IMR-90 (cell line): ENCODE results near the gene EEF1B2.
A peak's percentile ranks its signal among the peaks of the same experiment; 100 is the strongest.

Source experiments
- BHLHE40 ChIP-seq: fragments of 150-350 bp; IDR thresholded peaks from 2 replicates; pipeline ENCODE4 v1.6.1; 2016; ENCODE audit warnings: mild to moderate bottlenecking, low read depth, low read length
- CEBPB ChIP-seq: IDR thresholded peaks from 2 replicates; pipeline ENCODE4 v1.6.1; 2012; ENCODE audit warnings: low read depth, low read length, improper control_type of control experiment
- CTCF ChIP-seq: conservative IDR thresholded peaks from 2 replicates; pipeline ENCODE4 v1.5.1; 2012; ENCODE audit warnings: mild to moderate bottlenecking, low read depth, low read length, improper control_type of control experiment
- ELK1 ChIP-seq: fragments of 150-350 bp; IDR thresholded peaks from 2 replicates; pipeline ENCODE4 v1.6.1; 2016; ENCODE audit warnings: low read depth, mild to moderate bottlenecking, low read length, moderate library complexity, borderline replicate concordance
- MAFK ChIP-seq: IDR thresholded peaks from 2 replicates; pipeline ENCODE4 v1.6.1; 2012; ENCODE audit warnings: low read depth, low read length, improper control_type of control experiment
- MAZ ChIP-seq: IDR thresholded peaks from 2 replicates; pipeline ENCODE4 v1.6.1; 2012; ENCODE audit warnings: low read depth, mild to moderate bottlenecking, low read length, improper control_type of control experiment, moderate library complexity, borderline replicate concordance
- NFE2L2 ChIP-seq: fragments of 150-350 bp; IDR thresholded peaks from 2 replicates; pipeline ENCODE4 v1.6.1; 2016; ENCODE audit warnings: low read depth, mild to moderate bottlenecking, low read length
- POLR2A ChIP-seq: IDR thresholded peaks from 2 replicates; pipeline ENCODE4 v1.6.1; 2012; ENCODE audit warnings: mild to moderate bottlenecking, low read depth, low read length
- RCOR1 ChIP-seq: IDR thresholded peaks from 2 replicates; pipeline ENCODE4 v1.6.1; 2012; ENCODE audit warnings: mild to moderate bottlenecking, low read length, improper control_type of control experiment; ENCODE audit not compliant: insufficient replicate concordance
- RFX5 ChIP-seq: IDR thresholded peaks from 2 replicates; pipeline ENCODE4 v1.8.0; 2012; ENCODE audit warnings: low read depth, mild to moderate bottlenecking, low read length, moderate library complexity
- SMC3 ChIP-seq: fragments of 150-350 bp; IDR thresholded peaks from 2 replicates; pipeline ENCODE4 v1.6.1; 2016; ENCODE audit warnings: low read depth, mild to moderate bottlenecking, antibody characterized with exemption, low read length, moderate library complexity
- USF2 ChIP-seq: fragments of 150-350 bp; IDR thresholded peaks from 2 replicates; pipeline ENCODE4 v1.6.1; 2017; ENCODE audit warnings: mild to moderate bottlenecking, antibody characterized with exemption, low read length, low read depth

- TF ChIP-seq CTCF (peak; percentile 12; the same call in 1 of the 2 replicates), RFX5 (no peak), POLR2A (no peak), MAFK (no peak), SMC3 (no peak), RCOR1 (no peak), BHLHE40 (no peak), CEBPB (no peak), MAZ (no peak), NFE2L2 (no peak), USF2 (no peak), ELK1 (no peak)
Observed at GRCh38 chr2:206154197-206154596, 5.5 kb upstream of the EEF1B2 start.
